ENCODE measurements around the gene LYPD6. TPM values are rescaled to one million over a fixed set of nuclear protein-coding genes. Genes with fewer than 3 reads are reported as not detected.

LYPD6 gene
- polyA plus RNA-seq, 1 of the 3 experiments (the other 2 are of a cell fraction) = 8.1 TPM

DNA sequence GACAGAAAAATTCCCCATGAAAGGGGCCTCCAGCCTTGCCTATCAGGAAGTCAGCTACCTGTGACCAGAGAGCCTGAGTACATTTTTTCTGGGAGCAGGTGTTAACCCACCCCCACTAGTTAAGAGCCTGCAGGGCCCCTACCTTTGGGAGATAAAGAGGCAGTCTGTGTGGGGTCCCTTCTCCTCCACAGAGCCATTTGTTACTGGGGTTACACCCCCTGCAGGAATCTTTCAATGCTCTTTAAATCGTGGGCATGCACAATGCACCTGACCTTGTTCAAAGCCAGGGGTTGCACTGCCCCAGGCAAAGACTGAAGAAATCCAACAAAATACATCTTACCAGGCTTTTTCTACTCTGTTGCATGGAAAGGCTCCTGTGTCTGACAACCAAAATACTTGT, 15.7 kb upstream of the LYPD6 start (continued):
- TF ChIP-seq, protein P1, sequence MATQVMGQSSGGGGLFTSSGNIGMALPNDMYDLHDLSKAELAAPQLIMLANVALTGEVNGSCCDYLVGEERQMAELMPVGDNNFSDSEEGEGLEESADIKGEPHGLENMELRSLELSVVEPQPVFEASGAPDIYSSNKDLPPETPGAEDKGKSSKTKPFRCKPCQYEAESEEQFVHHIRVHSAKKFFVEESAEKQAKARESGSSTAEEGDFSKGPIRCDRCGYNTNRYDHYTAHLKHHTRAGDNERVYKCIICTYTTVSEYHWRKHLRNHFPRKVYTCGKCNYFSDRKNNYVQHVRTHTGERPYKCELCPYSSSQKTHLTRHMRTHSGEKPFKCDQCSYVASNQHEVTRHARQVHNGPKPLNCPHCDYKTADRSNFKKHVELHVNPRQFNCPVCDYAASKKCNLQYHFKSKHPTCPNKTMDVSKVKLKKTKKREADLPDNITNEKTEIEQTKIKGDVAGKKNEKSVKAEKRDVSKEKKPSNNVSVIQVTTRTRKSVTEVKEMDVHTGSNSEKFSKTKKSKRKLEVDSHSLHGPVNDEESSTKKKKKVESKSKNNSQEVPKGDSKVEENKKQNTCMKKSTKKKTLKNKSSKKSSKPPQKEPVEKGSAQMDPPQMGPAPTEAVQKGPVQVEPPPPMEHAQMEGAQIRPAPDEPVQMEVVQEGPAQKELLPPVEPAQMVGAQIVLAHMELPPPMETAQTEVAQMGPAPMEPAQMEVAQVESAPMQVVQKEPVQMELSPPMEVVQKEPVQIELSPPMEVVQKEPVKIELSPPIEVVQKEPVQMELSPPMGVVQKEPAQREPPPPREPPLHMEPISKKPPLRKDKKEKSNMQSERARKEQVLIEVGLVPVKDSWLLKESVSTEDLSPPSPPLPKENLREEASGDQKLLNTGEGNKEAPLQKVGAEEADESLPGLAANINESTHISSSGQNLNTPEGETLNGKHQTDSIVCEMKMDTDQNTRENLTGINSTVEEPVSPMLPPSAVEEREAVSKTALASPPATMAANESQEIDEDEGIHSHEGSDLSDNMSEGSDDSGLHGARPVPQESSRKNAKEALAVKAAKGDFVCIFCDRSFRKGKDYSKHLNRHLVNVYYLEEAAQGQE (IDR thresholded peaks at IDR 0.05; ENCODE audit: low read depth, low read length) = no peak
- TF ChIP-seq, protein P2, sequence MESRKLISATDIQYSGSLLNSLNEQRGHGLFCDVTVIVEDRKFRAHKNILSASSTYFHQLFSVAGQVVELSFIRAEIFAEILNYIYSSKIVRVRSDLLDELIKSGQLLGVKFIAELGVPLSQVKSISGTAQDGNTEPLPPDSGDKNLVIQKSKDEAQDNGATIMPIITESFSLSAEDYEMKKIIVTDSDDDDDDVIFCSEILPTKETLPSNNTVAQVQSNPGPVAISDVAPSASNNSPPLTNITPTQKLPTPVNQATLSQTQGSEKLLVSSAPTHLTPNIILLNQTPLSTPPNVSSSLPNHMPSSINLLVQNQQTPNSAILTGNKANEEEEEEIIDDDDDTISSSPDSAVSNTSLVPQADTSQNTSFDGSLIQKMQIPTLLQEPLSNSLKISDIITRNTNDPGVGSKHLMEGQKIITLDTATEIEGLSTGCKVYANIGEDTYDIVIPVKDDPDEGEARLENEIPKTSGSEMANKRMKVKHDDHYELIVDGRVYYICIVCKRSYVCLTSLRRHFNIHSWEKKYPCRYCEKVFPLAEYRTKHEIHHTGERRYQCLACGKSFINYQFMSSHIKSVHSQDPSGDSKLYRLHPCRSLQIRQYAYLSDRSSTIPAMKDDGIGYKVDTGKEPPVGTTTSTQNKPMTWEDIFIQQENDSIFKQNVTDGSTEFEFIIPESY (IDR thresholded peaks at IDR 0.05; ENCODE audit: borderline replicate concordance, low read depth) = no peak
- TF ChIP-seq FOSL2 (IDR thresholded peaks at IDR 0.05; ENCODE audit: borderline replicate concordance, low read depth) (no peak), RCOR1 (IDR thresholded peaks at IDR 0.05; ENCODE audit: low read length) (no peak), RFX5 (IDR thresholded peaks at IDR 0.05; ENCODE audit: low read length) (no peak), USF1 (IDR thresholded peaks at IDR 0.05; ENCODE audit: borderline replicate concordance, low read depth) (no peak), SIN3A (IDR thresholded peaks at IDR 0.05; ENCODE audit: borderline replicate concordance, low read depth, low read length) (no peak)

DNA sequence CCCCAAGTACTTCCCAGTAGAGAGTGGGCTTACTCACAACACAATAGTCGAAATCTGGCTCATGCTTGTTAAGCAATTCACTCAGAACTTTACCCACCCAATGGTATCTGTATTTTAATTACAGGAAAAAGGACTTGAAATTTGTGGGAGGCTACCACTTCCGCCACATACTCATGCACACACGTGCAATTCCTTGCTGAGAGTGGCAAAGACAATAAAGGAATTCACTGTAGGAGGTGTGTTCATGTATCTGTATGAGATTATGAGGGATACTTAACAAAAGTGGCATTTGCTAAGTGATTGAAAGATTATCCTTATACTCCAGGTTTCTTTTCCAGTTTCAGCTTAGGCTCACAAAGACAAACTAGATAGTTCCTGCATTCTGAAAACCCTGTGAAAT, 14.9 kb upstream of the LYPD6 start:
- H3K9me3 ChIP-seq = no peaks in the 10 kb centered on the region
- H3F3A ChIP-seq (replicated peaks; ENCODE audit: insufficient read depth) = no peaks in the 10 kb centered on the region
- WGBS (ENCODE audit: low lambda C conversion rate) = 74% methylated on average over 3 of the region's 3 CpGs
- no peak overlapping the region for H3K27ac ChIP-seq (ENCODE audit: low read depth in 2 of 2, low read length in 1 of 2)
- no peak overlapping the region for H3K9ac ChIP-seq
- H3K4me1 ChIP-seq (ENCODE audit: control insufficient read depth in 1 of 2, insufficient read depth in 2 of 2, low read depth in 1 of 2, low read length in 1 of 2) = peaks cover 0 to 9% of the 10 kb centered on the region in 2 experiments; a peak in 2 of 4 replicates
- no peak overlapping the region for H3K4me3 ChIP-seq (ENCODE audit: low read depth in 2 of 2, low read length in 1 of 2)
- H3K27me3 ChIP-seq (ENCODE audit: insufficient read depth) = no peaks in the 10 kb centered on the region
- H3K9me2 ChIP-seq = no peaks in the 10 kb centered on the region
- H4K20me1 ChIP-seq (ENCODE audit: insufficient read depth) = no peaks in the 10 kb centered on the region
- no peaks in the 10 kb centered on the region for H3K79me2 ChIP-seq (ENCODE audit: insufficient read depth)
- H3K36me3 ChIP-seq (replicated peaks in 1 of 2; ENCODE audit: control insufficient read depth in 1 of 2, insufficient read depth in 2 of 2, low read length in 1 of 2) = no peaks in the 10 kb centered on the region
- ChIA-PET CTCF (interaction anchor here (1.2 to 1.3 kb wide), 2 partner anchors 14 to 39 kb away, joined by 3 read pairs; no protein-coding TSS in a partner anchor), POLR2A (no interaction called here)
- no peak for DNase-seq
- H3K4me2 ChIP-seq = no peak overlapping the region
- H2AFZ ChIP-seq (ENCODE audit: low read depth) = no peak overlapping the region
- TF ChIP-seq JUND (IDR thresholded peaks at IDR 0.05) (no peak), YY1 (IDR thresholded peaks at IDR 0.05; ENCODE audit: low read depth) (no peak), EZH2phosphoT487 (IDR thresholded peaks at IDR 0.05; ENCODE audit: borderline replicate concordance, low read depth) (no peak), ELF1 (IDR thresholded peaks at IDR 0.05) (no peak), TAF1 (IDR thresholded peaks at IDR 0.05; ENCODE audit: borderline replicate concordance, low read depth, low read length) (no peak), EP300 (IDR thresholded peaks at IDR 0.05; ENCODE audit: borderline replicate concordance in 1 of 2, low read depth in 1 of 2, low read length in 1 of 2) (no peak), MEF2A (IDR thresholded peaks at IDR 0.05; ENCODE audit: borderline replicate concordance, low read depth) (no peak), SIN3A (IDR thresholded peaks at IDR 0.05; ENCODE audit: borderline replicate concordance, low read depth, low read length) (no peak), FOXM1 (IDR thresholded peaks at IDR 0.05; ENCODE audit: low read depth) (no peak), MXI1 (IDR thresholded peaks at IDR 0.05; ENCODE audit: low read depth, low read length) (no peak), TEAD4 (IDR thresholded peaks at IDR 0.05; ENCODE audit: borderline replicate concordance, insufficient read depth) (no peak), RAD21 (IDR thresholded peaks at IDR 0.05; ENCODE audit: low read length) (no peak)
- TF ChIP-seq, protein P3, sequence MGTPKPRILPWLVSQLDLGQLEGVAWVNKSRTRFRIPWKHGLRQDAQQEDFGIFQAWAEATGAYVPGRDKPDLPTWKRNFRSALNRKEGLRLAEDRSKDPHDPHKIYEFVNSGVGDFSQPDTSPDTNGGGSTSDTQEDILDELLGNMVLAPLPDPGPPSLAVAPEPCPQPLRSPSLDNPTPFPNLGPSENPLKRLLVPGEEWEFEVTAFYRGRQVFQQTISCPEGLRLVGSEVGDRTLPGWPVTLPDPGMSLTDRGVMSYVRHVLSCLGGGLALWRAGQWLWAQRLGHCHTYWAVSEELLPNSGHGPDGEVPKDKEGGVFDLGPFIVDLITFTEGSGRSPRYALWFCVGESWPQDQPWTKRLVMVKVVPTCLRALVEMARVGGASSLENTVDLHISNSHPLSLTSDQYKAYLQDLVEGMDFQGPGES (IDR thresholded peaks at IDR 0.05; ENCODE audit: low read depth, low read length) = no peak
- TF ChIP-seq, protein P2 (IDR thresholded peaks at IDR 0.05; ENCODE audit: borderline replicate concordance, low read depth) = no peak
- TF ChIP-seq, protein P4, sequence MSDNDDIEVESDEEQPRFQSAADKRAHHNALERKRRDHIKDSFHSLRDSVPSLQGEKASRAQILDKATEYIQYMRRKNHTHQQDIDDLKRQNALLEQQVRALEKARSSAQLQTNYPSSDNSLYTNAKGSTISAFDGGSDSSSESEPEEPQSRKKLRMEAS (IDR thresholded peaks at IDR 0.05; ENCODE audit: low read depth) = no peak
- TF ChIP-seq, protein P5, sequence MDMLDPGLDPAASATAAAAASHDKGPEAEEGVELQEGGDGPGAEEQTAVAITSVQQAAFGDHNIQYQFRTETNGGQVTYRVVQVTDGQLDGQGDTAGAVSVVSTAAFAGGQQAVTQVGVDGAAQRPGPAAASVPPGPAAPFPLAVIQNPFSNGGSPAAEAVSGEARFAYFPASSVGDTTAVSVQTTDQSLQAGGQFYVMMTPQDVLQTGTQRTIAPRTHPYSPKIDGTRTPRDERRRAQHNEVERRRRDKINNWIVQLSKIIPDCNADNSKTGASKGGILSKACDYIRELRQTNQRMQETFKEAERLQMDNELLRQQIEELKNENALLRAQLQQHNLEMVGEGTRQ (IDR thresholded peaks at IDR 0.05; ENCODE audit: borderline replicate concordance, low read depth, low read length) = no peak
